GM18907 (cell line): Measurements from ENCODE around the gene CTTNBP2NL.
"Not testable (repeated sequence)": the region's sequence is repeated elsewhere in the genome, so short reads cannot be mapped to it uniquely, and the experiment has no call there.

ENCODE experiments used
- ATAC-seq: cut with Tn5 transposase; IDR thresholded peaks from one replicate; pipeline ENCODE4 v1.9.1; 2021; ENCODE audit warnings: mild to moderate bottlenecking, moderate library complexity; ENCODE audit not compliant: unreplicated experiment

The CTTNBP2NL gene

DNA sequence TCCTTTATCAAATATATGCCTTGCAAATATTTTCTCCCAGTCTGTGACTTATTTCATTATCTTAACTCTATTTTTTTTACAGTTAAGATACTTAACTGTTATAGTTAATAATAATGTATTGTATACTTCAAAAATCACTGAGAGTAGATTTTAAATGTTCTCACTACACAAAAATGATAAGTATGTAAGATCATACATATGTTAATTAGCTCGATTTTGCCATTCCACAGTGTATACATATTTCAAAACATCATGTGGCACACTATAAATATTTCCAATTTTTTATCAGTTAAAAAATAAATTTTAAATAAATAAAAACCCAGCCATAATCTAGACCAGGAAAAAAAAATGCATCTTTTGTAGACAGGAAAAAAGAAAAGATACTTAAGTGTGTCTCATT is 27.2 kb downstream of the CTTNBP2NL start:
- no peak for ATAC-seq

DNA sequence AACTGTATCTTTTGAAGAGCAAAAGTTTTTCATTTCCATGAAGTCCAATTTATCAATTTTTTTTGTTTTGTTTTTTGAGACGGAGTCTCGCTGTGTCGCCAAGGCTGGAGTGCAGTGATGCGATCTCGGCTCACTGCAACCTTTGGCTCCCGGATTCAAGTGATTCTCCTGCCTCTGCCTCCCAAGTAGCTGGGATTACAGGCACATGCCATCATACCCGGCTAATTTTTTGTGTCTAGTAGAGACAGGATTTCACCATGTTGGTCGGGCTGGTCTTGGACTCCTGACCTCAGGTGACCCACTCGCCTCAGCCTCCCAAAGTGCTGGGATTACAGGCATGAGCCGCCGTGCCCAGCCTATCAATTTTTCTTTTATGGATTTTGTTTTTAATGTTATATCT is 27.7 kb downstream of the CTTNBP2NL start:
- ATAC-seq = not testable (repeated sequence)

- no peak for ATAC-seq
These were observed 33.7 kb downstream of the CTTNBP2NL start for GRCh38 chr1:112429749-112430148.

GRCh38 chr1:112431038-112431437 is 35.0 kb downstream of the CTTNBP2NL start:
- ATAC-seq = no peak

DNA sequence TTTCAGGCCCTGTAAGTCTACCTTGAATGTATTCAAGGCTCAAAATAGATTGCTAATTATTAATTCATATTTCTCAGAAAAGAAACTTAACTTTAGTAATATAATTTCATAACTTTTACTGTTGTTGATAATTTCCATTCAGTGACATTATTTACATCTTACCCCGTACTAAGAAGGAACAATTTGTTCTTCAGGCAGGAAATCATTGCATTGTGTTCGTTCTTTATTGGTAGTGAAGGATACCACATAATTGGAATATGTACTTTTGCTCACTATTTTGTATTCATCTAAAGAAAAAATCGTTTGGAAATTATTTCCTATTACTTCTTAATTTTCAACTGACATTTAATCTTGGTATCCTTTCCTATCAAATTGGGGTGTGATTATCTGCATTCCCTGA is 39.4 kb downstream of the CTTNBP2NL start:
- ATAC-seq = no peak

DNA sequence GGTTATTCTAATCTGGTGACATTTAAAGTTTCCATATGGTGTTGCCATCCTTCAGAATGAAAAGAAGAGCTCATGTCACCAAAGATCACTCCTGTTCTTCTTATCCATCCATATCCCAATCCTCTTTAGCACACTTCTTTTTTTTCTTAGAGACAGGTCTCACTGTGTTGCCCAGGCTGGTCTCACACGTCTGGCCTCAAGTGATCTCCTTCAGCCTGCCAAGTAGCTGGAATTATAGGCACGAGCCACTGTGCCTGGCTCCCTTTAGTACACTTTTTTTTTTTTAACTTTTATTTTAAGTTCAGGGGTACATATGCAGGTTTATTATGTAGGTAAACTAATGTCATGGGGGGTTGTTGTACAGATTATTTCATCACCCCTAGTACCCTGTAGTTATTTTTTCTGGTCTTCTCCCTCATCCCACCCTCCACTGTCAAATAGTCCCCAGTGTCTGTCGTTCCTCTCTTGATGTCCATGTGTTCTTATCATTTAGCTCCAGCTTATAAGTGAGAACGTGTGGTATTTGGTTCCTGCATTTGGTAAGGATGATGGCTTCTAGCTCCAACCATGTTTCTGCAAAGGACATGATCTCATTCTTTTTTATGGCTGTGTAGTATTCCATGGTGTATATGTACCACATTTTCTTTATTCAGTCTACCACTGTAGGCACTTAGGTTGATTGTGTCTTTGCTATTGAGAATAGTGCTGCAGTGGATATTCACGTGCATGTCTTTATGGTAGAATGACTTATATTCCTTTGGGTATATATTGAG is 40.6 kb downstream of the CTTNBP2NL start:
- no peak for ATAC-seq

DNA sequence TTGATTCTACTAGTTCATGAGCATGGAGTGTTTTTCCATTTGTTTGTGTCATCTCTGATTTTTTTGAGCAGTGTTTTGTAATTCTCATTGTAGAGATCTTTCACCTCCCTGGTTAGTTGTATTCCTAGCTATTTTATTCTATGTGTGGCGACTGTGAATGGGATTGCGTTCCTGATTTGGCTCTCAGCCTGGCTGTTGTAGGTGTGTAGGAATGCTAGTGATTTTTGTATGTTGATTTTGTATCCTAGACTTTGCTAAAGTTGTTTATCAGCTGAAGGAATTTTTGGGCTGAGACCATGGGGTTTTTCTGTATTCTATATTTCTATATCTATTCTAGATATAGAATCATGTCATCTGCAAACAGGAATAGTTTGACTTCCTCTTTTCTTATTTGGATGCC is 42.1 kb downstream of the CTTNBP2NL start:
- ATAC-seq = not testable (repeated sequence)

DNA sequence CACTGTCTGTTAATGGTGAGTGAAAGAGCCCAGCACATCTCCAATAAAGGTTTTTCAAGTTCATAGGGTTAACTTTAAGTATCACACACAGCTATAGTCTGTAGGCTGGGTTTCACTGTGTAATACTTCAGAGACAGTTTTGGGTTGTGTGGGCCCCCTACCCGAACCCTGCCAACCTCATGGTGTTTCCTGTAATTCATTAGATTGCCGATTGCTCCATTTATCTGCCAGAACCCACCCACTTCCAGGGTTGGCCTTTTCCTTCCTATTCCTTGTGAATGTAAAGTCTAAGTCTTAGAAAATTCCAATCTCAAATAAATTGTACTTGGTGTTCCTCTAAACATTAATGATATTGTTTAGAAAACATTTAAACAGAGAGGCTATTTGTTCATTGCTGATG is 43.6 kb downstream of the CTTNBP2NL start:
- no peak for ATAC-seq

- ATAC-seq = no peak
These were observed 44.6 kb downstream of the CTTNBP2NL start for GRCh38 chr1:112440574-112440973.

- ATAC-seq = no peak
These were observed 48.3 kb downstream of the CTTNBP2NL start for GRCh38 chr1:112444269-112444668.

GRCh38 chr1:112445596-112445995 is 49.6 kb downstream of the CTTNBP2NL start:
- no peak for ATAC-seq

GRCh38 chr1:112446411-112446810 is 50.4 kb downstream of the CTTNBP2NL start:
- no peak for ATAC-seq

DNA sequence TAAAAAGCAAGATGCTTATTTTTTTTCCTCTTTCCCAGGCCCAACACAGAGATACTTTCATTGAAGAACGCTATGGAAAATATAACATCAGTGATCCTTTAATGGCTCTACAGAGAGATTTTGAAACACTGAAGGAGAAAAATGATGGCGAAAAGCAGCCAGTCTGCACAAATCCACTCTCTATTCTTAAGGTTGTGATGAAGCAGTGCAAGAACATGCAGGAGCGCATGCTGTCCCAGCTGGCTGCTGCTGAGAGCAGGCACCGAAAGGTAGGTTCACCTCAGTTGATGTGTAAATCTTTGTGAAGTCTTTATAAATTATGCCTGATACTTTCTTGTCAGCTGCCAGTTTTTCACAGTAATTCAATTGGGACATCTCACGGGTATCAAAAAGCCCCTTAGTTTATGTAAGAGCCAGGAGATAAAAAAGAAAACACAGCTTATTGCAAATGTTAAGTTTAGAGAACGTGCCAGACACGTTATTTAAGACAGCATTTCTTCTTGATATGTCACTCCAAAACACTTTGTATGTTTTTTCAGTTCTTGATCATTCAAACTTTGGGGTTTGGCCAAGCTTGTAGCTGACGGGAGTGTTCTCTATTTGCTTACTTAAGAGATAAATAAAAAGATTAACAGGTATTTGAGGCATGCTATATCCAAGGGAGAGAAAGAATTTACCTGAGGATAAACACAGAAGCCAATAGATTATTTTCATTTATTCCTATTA is 53.1 kb downstream of the CTTNBP2NL start:
- no peak for ATAC-seq

DNA sequence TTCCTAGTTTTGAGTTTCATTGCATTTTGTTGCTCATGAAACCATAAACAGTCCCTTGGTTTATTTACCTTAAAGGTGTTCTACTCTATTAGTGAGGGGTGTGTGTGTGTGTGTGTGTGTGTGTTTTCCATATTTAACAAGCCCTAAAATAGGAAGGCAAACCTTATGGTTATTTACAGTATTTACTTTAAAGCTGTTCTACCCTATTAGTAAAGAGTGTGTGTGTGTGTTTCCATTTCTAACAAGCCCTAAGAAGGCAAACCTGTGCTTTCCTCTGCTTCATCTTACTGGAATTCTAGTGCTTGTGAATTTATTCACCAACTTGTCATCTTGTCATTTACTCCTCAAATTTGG is 53.6 kb downstream of the CTTNBP2NL start:
- no peak for ATAC-seq

GRCh38 chr1:112450773-112451172 is 54.8 kb downstream of the CTTNBP2NL start:
- ATAC-seq = no peak

- not testable (repeated sequence) for ATAC-seq
These were observed 55.3 kb downstream of the CTTNBP2NL start for GRCh38 chr1:112451301-112451700.

GRCh38 chr1:112453876-112454275 is 57.9 kb downstream of the CTTNBP2NL start:
- ATAC-seq = no peak

DNA sequence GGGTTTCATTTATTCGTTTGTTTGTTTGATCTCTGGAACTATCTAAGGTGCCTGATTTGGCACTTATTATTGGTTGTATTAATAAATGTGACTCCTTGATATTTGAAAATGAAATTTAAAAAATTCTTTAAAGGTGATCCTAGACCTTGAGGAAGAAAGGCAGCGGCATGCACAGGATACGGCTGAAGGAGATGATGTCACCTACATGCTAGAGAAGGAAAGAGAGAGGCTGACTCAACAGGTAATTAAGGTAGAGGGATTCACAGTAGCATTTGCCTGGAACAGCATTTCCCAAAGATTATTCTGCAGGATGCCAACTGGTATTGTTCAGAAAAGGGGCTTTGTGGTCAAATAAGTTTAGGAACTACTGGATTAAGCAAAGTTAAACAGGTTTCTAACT is 58.3 kb downstream of the CTTNBP2NL start:
- no peak for ATAC-seq

DNA sequence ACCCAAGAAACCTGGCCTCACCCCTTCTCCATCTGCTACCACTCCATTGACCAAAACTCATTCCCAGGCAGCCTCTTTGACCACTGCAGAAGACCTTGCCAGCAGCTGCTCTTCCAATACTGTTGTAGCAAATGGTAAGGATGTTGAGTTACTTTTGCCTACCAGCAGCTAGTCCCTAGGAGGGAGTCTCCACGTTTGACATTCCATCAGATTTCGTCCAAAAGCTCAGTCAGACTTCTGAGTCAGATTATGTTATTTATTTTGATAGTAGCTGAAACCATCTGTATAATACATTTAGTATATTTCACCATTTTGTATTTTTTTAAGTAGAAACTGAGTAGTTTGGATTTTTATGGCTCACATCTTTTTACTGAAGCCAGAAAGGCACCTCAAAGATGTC is 61.2 kb downstream of the CTTNBP2NL start:
- no peak for ATAC-seq

DNA sequence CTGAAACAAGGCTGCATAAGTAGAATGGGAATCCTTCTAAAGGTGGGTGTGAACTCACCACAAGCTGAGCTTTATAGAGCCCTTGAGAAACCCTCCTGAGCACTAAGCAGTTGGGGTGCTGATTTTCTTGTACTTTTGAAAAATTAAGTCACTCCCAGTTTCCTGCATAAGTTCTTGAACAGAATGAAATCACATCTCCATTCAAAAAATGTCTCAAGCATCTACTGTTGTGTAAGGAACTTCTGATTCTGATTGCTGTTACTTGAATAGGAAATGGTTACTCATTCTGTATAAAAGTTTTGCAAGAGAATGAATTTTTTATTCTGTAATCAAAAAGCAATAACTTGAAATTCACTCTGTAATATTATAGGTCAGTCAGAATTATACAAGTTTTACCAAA is 61.9 kb downstream of the CTTNBP2NL start:
- no peak for ATAC-seq

- ATAC-seq = no peak
These were observed 62.7 kb downstream of the CTTNBP2NL start for GRCh38 chr1:112458756-112459155.

DNA sequence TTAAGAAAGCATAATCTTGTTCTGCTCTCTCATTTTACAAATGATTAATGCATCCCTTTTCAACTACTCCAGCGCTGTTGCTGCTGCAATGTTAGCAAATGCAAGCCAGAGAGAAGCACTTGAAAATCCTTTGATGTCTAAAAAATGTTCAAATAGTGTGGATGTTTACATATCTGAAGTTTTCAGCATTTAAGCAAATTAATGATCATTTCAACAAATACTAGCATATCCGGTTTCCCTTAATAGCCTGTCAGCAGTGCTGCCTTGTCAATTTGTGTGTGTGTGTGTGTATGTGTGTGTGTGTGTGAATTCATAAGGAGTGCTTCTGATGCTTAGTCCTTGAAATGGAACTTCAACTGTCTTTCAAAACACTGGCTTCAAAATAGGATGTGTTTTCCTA is 64.6 kb downstream of the CTTNBP2NL start:
- ATAC-seq = no peak
